Measurements from ENCODE around the gene PIP4K2C.

Gene PIP4K2C

GRCh38 chr12:57571926-57572762, 18.8 kb upstream of the PIP4K2C start:
- DNase-seq (ENCODE audit: low spot score in 2 of 2) (no peak), ATAC-seq (ENCODE audit: low read depth) (no peak)
- Mint-ChIP-seq H3K9me3 (no peaks in the 10 kb centered on the region), H3K4me1 (no peaks in the 10 kb centered on the region), H3K27ac (no peak overlapping the region), H3K27me3 (peaks cover 1% of the 10 kb centered on the region), H3K36me3 (no peaks in the 10 kb centered on the region), H3K4me3 (no peak overlapping the region)

DNA sequence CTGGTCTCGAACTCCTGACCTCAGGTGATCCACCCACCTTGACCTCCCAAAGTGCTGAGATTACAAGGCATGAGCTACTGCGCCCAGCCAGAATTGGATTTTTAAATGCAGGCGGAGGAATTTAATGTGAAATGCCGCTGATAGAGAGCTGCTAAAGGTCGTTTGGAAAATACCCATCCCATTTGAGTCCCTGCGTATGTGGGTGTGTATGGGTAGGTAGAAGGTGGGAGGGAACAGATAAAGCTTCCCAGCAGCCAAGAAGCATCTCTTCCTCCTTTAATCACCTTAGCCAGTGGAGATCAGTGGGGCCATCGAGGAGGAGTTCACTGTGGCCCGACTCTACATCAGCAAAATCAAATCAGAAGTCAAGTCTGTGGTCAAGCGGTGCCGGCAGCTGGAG, 16.2 kb upstream of the PIP4K2C start:
- Mint-ChIP-seq H3K4me1 (no peaks in the 10 kb centered on the region), H3K9me3 (no peaks in the 10 kb centered on the region), H3K27ac (no peak overlapping the region), H3K4me3 (no peak overlapping the region), H3K27me3 (no peaks in the 10 kb centered on the region), H3K36me3 (no peaks in the 10 kb centered on the region)
- no peak for ATAC-seq (ENCODE audit: low read depth)
- DNase-seq (ENCODE audit: low spot score in 2 of 2), result no peak

GRCh38 chr12:57575771-57576612, 15.0 kb upstream of the PIP4K2C start:
- no peaks in the 10 kb centered on the region for H3K9me3 Mint-ChIP-seq
- no peaks in the 10 kb centered on the region for H3K36me3 Mint-ChIP-seq
- peaks cover 2% of the 10 kb centered on the region for H3K27me3 Mint-ChIP-seq
- no peak for DNase-seq (ENCODE audit: low spot score in 2 of 2)
- H3K27ac Mint-ChIP-seq, result no peak overlapping the region
- no peaks in the 10 kb centered on the region for H3K4me1 Mint-ChIP-seq
- ATAC-seq (ENCODE audit: low read depth), result no peak
- H3K4me3 Mint-ChIP-seq, result no peak overlapping the region

DNA sequence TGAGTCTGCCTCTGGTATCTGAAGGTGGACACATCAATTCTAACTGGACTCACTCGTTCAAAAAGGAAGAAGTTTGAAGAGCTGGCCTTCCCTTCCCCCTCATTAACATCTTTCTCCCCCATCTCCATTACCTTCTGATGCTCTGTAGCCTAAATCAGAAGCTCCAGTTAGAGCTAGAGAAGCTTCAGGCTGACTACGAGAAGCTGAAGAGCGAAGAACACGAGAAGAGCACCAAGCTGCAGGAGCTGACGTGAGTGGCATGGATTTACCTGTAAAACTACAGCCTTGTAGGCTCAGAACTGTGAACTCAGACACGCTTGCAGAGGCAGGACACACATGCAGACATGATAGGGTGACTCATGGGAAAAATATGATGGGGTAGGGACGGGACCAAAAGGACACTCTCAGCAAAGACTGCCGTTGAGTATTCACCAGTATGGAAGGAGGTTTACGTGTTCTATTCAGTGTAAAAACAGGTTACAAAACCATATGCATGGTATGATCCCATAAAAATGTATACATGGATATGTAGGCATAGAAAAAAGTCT, 14.3 kb upstream of the PIP4K2C start:
- Mint-ChIP-seq H3K27me3 (peaks cover 2% of the 10 kb centered on the region), H3K4me1 (no peaks in the 10 kb centered on the region), H3K27ac (no peak overlapping the region), H3K36me3 (no peaks in the 10 kb centered on the region), H3K4me3 (no peak overlapping the region), H3K9me3 (no peaks in the 10 kb centered on the region)
- DNase-seq (ENCODE audit: low spot score in 2 of 2) (no peak), ATAC-seq (ENCODE audit: low read depth) (no peak)

DNA sequence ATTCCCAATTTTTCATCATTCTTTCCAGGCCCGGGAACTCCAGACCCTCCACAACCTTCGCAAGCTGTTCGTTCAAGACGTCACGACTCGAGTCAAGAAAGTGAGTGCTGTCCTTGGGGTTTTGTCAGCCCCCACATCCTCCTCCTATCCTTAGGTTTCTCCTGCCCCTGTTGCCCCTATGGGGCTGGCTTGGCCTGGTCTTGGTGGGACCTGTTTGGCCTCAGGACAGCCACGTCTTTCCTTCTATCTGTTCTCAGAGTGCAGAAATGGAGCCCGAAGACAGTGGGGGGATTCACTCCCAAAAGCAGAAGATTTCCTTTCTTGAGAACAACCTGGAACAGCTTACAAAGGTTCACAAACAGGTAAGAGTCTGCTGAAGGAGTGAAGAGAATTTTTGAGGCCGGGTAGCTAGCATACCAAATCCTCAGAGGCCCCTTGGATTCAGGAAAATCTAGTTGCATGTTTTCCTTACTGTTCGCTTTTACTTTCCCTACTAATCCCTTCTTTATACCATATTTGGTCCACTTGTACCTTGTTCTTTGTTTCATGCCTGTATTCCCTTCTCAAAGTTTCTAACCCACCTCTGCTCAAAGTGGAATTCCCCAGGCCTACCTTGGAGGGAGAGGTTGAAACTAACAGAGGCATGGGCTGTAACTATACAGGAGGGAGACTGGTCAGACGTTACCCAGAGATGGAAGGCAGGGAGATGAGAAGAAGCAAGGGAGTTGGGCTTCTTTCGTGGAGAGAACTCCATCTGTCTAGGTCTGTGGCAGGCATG, 12.8 kb upstream of the PIP4K2C start:
- H3K36me3 Mint-ChIP-seq, result no peaks in the 10 kb centered on the region
- DNase-seq (ENCODE audit: low spot score in 2 of 2), result no peak
- peaks cover 2% of the 10 kb centered on the region for H3K27me3 Mint-ChIP-seq
- H3K27ac Mint-ChIP-seq, result no peak overlapping the region
- no peaks in the 10 kb centered on the region for H3K9me3 Mint-ChIP-seq
- no peak for ATAC-seq (ENCODE audit: low read depth)
- peaks cover under 1% of the 10 kb centered on the region for H3K4me1 Mint-ChIP-seq
- no peak overlapping the region for H3K4me3 Mint-ChIP-seq

- no peak for ATAC-seq (ENCODE audit: low read depth)
- H3K36me3 Mint-ChIP-seq, result no peaks in the 10 kb centered on the region
- DNase-seq (ENCODE audit: low spot score in 2 of 2), result no peak
- no peak overlapping the region for H3K27ac Mint-ChIP-seq
- no peaks in the 10 kb centered on the region for H3K9me3 Mint-ChIP-seq
- peaks cover 3% of the 10 kb centered on the region for H3K4me1 Mint-ChIP-seq
- no peak overlapping the region for H3K4me3 Mint-ChIP-seq
- H3K27me3 Mint-ChIP-seq, result peaks cover 4% of the 10 kb centered on the region
These were observed 12.0 kb upstream of the PIP4K2C start for GRCh38 chr12:57579011-57579410.

- Mint-ChIP-seq H3K4me3 (no peak overlapping the region), H3K9me3 (no peaks in the 10 kb centered on the region), H3K27me3 (peaks cover 4% of the 10 kb centered on the region), H3K4me1 (peaks cover 3% of the 10 kb centered on the region), H3K36me3 (no peaks in the 10 kb centered on the region), H3K27ac (no peak overlapping the region)
- no peak for ATAC-seq (ENCODE audit: low read depth)
- DNase-seq (ENCODE audit: low spot score in 2 of 2), result no peak
These were observed 11.1 kb upstream of the PIP4K2C start for GRCh38 chr12:57579677-57580465.

DNA sequence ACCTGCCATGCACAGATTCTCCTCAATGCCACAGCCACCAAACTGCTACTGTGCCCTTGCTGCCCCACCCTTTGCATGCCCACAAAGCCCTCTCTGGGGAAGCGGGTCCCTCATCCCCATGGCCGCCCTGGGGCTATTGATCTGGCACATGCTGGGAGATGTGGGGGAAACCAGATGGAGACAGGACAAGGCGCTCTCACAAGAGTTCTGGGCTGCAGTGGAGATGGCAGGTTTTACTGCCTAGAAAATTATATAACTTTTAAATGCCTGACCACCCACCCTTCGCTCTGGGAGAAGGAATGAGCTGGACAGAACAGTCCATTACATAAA, 10.6 kb upstream of the PIP4K2C start:
- Mint-ChIP-seq H3K4me1 (peaks cover 3% of the 10 kb centered on the region), H3K27me3 (peaks cover 4% of the 10 kb centered on the region), H3K4me3 (no peak overlapping the region), H3K27ac (no peak overlapping the region), H3K36me3 (no peaks in the 10 kb centered on the region), H3K9me3 (no peaks in the 10 kb centered on the region)
- no peak for ATAC-seq (ENCODE audit: low read depth)
- no peak for DNase-seq (ENCODE audit: low spot score in 2 of 2)

DNA sequence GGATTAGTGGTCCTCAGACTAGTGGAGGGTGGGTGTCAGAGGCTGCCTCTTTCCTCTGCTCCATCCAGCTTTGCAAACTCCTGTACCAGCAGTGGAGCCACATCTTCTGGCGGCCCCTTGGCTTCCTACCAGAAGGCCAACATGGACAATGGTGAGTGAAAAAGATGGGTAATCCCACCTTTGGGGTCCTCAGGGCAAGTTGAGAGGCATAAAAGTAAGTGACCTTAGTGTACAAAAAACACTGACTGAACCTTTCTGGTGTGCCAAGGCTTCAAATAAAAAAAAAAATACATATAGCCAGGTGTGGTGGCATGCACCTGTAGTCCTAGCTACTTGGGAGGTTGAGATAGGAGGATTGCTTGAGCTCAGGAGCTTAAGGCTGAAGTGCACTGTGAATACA, 9.2 kb upstream of the PIP4K2C start:
- H3K4me3 Mint-ChIP-seq, result no peak overlapping the region
- H3K27ac Mint-ChIP-seq, result no peak overlapping the region
- peaks cover 4% of the 10 kb centered on the region for H3K27me3 Mint-ChIP-seq
- H3K36me3 Mint-ChIP-seq, result no peaks in the 10 kb centered on the region
- H3K9me3 Mint-ChIP-seq, result no peaks in the 10 kb centered on the region
- H3K4me1 Mint-ChIP-seq, result peaks cover 3% of the 10 kb centered on the region
- DNase-seq (ENCODE audit: low spot score in 2 of 2) (no peak), ATAC-seq (ENCODE audit: low read depth) (no peak)

GRCh38 chr12:57582440-57582839, 8.6 kb upstream of the PIP4K2C start:
- Mint-ChIP-seq H3K4me3 (no peak overlapping the region), H3K27me3 (peaks cover 4% of the 10 kb centered on the region), H3K4me1 (peaks cover 3% of the 10 kb centered on the region), H3K27ac (no peak overlapping the region), H3K9me3 (no peaks in the 10 kb centered on the region), H3K36me3 (no peaks in the 10 kb centered on the region)
- no peak for ATAC-seq (ENCODE audit: low read depth)
- DNase-seq (ENCODE audit: low spot score in 2 of 2), result no peak

- Mint-ChIP-seq H3K27me3 (peaks cover 4% of the 10 kb centered on the region), H3K36me3 (no peaks in the 10 kb centered on the region), H3K9me3 (no peaks in the 10 kb centered on the region), H3K4me3 (no peak overlapping the region), H3K27ac (no peak overlapping the region), H3K4me1 (peaks cover 3% of the 10 kb centered on the region)
- ATAC-seq (ENCODE audit: low read depth), result peak; percentile 99
- DNase-seq (ENCODE audit: low spot score in 2 of 2), result peak; percentile 63 to 81
These were observed 7.8 kb upstream of the PIP4K2C start for GRCh38 chr12:57583008-57583831.

GRCh38 chr12:57584050-57584449, 6.9 kb upstream of the PIP4K2C start:
- Mint-ChIP-seq H3K27me3 (peaks cover 4% of the 10 kb centered on the region), H3K36me3 (no peaks in the 10 kb centered on the region), H3K4me3 (no peak overlapping the region), H3K4me1 (peaks cover 3% of the 10 kb centered on the region), H3K9me3 (no peaks in the 10 kb centered on the region), H3K27ac (no peak overlapping the region)
- ATAC-seq (ENCODE audit: low read depth) (no peak), DNase-seq (ENCODE audit: low spot score in 2 of 2) (no peak)

- no peak for ATAC-seq (ENCODE audit: low read depth)
- H3K36me3 Mint-ChIP-seq, result no peaks in the 10 kb centered on the region
- H3K9me3 Mint-ChIP-seq, result no peaks in the 10 kb centered on the region
- no peak overlapping the region for H3K4me3 Mint-ChIP-seq
- peaks cover 4% of the 10 kb centered on the region for H3K27me3 Mint-ChIP-seq
- H3K4me1 Mint-ChIP-seq, result peaks cover 3% of the 10 kb centered on the region
- H3K27ac Mint-ChIP-seq, result no peak overlapping the region
- DNase-seq (ENCODE audit: low spot score in 2 of 2), result no peak
These were observed 6.3 kb upstream of the PIP4K2C start for GRCh38 chr12:57584690-57585089.

All from memory B cell (primary cell).